Muscle of leg (tissue), 11 donors: ENCODE data around the gene RPL7A. TPM values are rescaled to one million over a fixed set of nuclear protein-coding genes. Genes with fewer than 3 reads are reported as not detected.
"Not testable (repeated sequence)": the region's sequence is repeated elsewhere in the genome, so short reads cannot be mapped to it uniquely, and the experiment has no call there.

Experiments used
- DNase-seq: peaks from one replicate; pipeline ENCODE4 v3.0.0; 2013
- H3K27ac ChIP-seq: one replicate; pipeline ENCODE4 v1.5.1; 2013; ENCODE audit warnings: mild to moderate bottlenecking, low read length, control low read depth
- H3K27me3 ChIP-seq: one replicate; pipeline ENCODE4 v1.6.1; 2013; ENCODE audit warnings: low read length; ENCODE audit not compliant: control insufficient read depth, insufficient read depth
- H3K36me3 ChIP-seq: one replicate; pipeline ENCODE4 v1.6.1; 2013; ENCODE audit warnings: low read length; ENCODE audit not compliant: control insufficient read depth, insufficient read depth
- H3K4me1 ChIP-seq: one replicate; pipeline ENCODE4 v1.6.1; 2013; ENCODE audit warnings: low read length; ENCODE audit not compliant: control insufficient read depth, insufficient read depth
- H3K4me3 ChIP-seq: one replicate; pipeline ENCODE4 v1.5.1; 2013; ENCODE audit warnings: low read length, control low read depth
- H3K9me3 ChIP-seq: replicated peaks from 2 replicates; pipeline ENCODE4 v1.6.1; 2013; ENCODE audit warnings: low read depth, low read length; ENCODE audit not compliant: control insufficient read depth
- WGBS: methylation state at CpG from one replicate; pipeline ENCODE4 v1.1.5; 2013; ENCODE audit warnings: missing lambda C conversion rate; ENCODE audit not compliant: insufficient coverage; 5-methylcytosine and 5-hydroxymethylcytosine counted together
- polyA plus RNA-seq, 8 donors: library from polyadenylated mRNA; unstranded; fragments of 120-200 nt; gene quantifications; one replicate each; pipeline versions ENCODE4 v1.2.1 to v1.2.3, GENCODE V29; 2013; ENCODE audit warnings: inconsistent platforms in 1 of 8, low replicate concordance in 1 of 8; ENCODE audit not compliant: insufficient read length in 8 of 8, insufficient read depth in 1 of 8
- total RNA-seq: library from RNA; stranded (reverse); fragments of 120-200 nt; gene quantifications from one replicate; pipeline ENCODE4 v1.2.4, GENCODE V29; 2013

The RPL7A gene
- total and polyA plus RNA-seq, 9 donors = 2,283 to 2,995 (median 2,677) TPM

- Histone ChIP-seq H3K27me3 (no peaks in the 10 kb centered on the region), H3K36me3 (peaks cover 57% of the 10 kb centered on the region), H3K9me3 (no peaks in the 10 kb centered on the region), H3K27ac (no peak overlapping the region), H3K4me1 (peaks cover 16% of the 10 kb centered on the region), H3K4me3 (no peak overlapping the region)
- 86% methylated on average over 6 of the region's 6 CpGs for WGBS
- no peak for DNase-seq
These were observed 13.9 kb upstream of the RPL7A start for GRCh38 chr9:133334161-133334560.

- 87% methylated on average over 7 of the region's 11 CpGs for WGBS
- not testable (repeated sequence) for H3K27ac ChIP-seq, H3K9me3 ChIP-seq, H3K27me3 ChIP-seq, DNase-seq
- H3K4me1 ChIP-seq = peaks cover 16% of the 10 kb centered on the region
- H3K4me3 ChIP-seq = peak overlapping the region; percentile 88
- H3K36me3 ChIP-seq = peaks cover 63% of the 10 kb centered on the region
These were observed 13.1 kb upstream of the RPL7A start for GRCh38 chr9:133334888-133335287.

- H3K4me1 ChIP-seq = peaks cover 16% of the 10 kb centered on the region
- under 1% methylated on average over 54 of the region's 70 CpGs for WGBS
- peaks cover 64% of the 10 kb centered on the region for H3K36me3 ChIP-seq
- no peaks in the 10 kb centered on the region for H3K27me3 ChIP-seq
- peak within 1 kb of the TSS; percentile 88 for H3K4me3 ChIP-seq
- DNase-seq = peak; percentile 96
- no peaks in the 10 kb centered on the region for H3K9me3 ChIP-seq
- peak within 1 kb of the TSS; percentile 66 for H3K27ac ChIP-seq
These were observed 11.8 kb upstream of the RPL7A start, which contains the start of gene SURF6 for GRCh38 chr9:133335924-133336811. Gene SURF6, minus strand, starts transcription at chr9:133336188. Its CDS starts 56 bp downstream, at chr9:133336132.

- no peaks in the 10 kb centered on the region for H3K9me3 ChIP-seq
- H3K4me1 ChIP-seq = peaks cover 22% of the 10 kb centered on the region
- peaks cover 63% of the 10 kb centered on the region for H3K36me3 ChIP-seq
- 78% methylated on average over 5 of the region's 5 CpGs for WGBS
- no peak overlapping the region for H3K4me3 ChIP-seq
- H3K27ac ChIP-seq = no peak overlapping the region
- no peak for DNase-seq
- H3K27me3 ChIP-seq = no peaks in the 10 kb centered on the region
These were observed 8.4 kb upstream of the RPL7A start for GRCh38 chr9:133339641-133340040.

GRCh38 chr9:133340256-133340655, 7.8 kb upstream of the RPL7A start:
- WGBS = 50% methylated on average over 1 of the region's 3 CpGs
- Histone ChIP-seq H3K27ac (no peak overlapping the region), H3K27me3 (no peaks in the 10 kb centered on the region), H3K4me3 (no peak overlapping the region), H3K9me3 (no peaks in the 10 kb centered on the region), H3K4me1 (peaks cover 16% of the 10 kb centered on the region), H3K36me3 (peaks cover 67% of the 10 kb centered on the region)
- DNase-seq = no peak

- H3K36me3 ChIP-seq = peaks cover 74% of the 10 kb centered on the region
- peaks cover 15% of the 10 kb centered on the region for H3K4me1 ChIP-seq
- no peak overlapping the region for H3K4me3 ChIP-seq
- 92% methylated on average over 12 of the region's 13 CpGs for WGBS
- DNase-seq = no peak
- no peaks in the 10 kb centered on the region for H3K27me3 ChIP-seq
- H3K27ac ChIP-seq = no peak overlapping the region
- no peaks in the 10 kb centered on the region for H3K9me3 ChIP-seq
These were observed 7.1 kb upstream of the RPL7A start for GRCh38 chr9:133340916-133341315.

- 79% methylated on average over 13 of the region's 15 CpGs for WGBS
- Histone ChIP-seq H3K4me1 (peaks cover 18% of the 10 kb centered on the region), H3K9me3 (no peaks in the 10 kb centered on the region), H3K4me3 (no peak overlapping the region), H3K36me3 (peaks cover 79% of the 10 kb centered on the region), H3K27me3 (no peaks in the 10 kb centered on the region), H3K27ac (no peak overlapping the region)
- DNase-seq = peak; percentile 61
These were observed 6.5 kb upstream of the RPL7A start for GRCh38 chr9:133341369-133342068.

GRCh38 chr9:133342069-133342406, 6.0 kb upstream of the RPL7A start:
- Histone ChIP-seq H3K4me1 (peaks cover 21% of the 10 kb centered on the region), H3K27me3 (no peaks in the 10 kb centered on the region), H3K9me3 (no peaks in the 10 kb centered on the region), H3K4me3 (no peak overlapping the region), H3K36me3 (peaks cover 79% of the 10 kb centered on the region), H3K27ac (no peak overlapping the region)
- WGBS = 70% methylated on average over 11 of the region's 12 CpGs
- no peak for DNase-seq

GRCh38 chr9:133342570-133342969, 5.4 kb upstream of the RPL7A start:
- WGBS = 73% methylated on average over 9 of the region's 11 CpGs
- H3K36me3 ChIP-seq = peaks cover 79% of the 10 kb centered on the region
- H3K4me1 ChIP-seq = peaks cover 21% of the 10 kb centered on the region
- no peak for DNase-seq
- no peaks in the 10 kb centered on the region for H3K27me3 ChIP-seq
- no peak overlapping the region for H3K4me3 ChIP-seq
- no peaks in the 10 kb centered on the region for H3K9me3 ChIP-seq
- no peak overlapping the region for H3K27ac ChIP-seq

GRCh38 chr9:133344071-133344470, 3.9 kb upstream of the RPL7A start:
- no peak overlapping the region for H3K4me3 ChIP-seq
- H3K4me1 ChIP-seq = peaks cover 26% of the 10 kb centered on the region
- no peaks in the 10 kb centered on the region for H3K27me3 ChIP-seq
- H3K27ac ChIP-seq = no peak overlapping the region
- 96% methylated on average over 14 of the region's 19 CpGs for WGBS
- peaks cover 73% of the 10 kb centered on the region for H3K36me3 ChIP-seq
- no peak for DNase-seq
- no peaks in the 10 kb centered on the region for H3K9me3 ChIP-seq
